ENCODE measurements around the gene CCNH.

The CCNH gene

GRCh38 chr5:87412630-87413342, at the start of gene CCNH:
Gene CCNH (minus strand): TSS chr5:87412930. CDS start chr5:87412794, 136 bp downstream.
- peak; percentile 97 for DNase-seq

GRCh38 chr5:87457706-87458105, 45.0 kb upstream of the CCNH start:
- DNase-seq: no peak

- no peak for DNase-seq
Measured at GRCh38 chr5:87453801-87454200, 41.1 kb upstream of the CCNH start.

- no peak for DNase-seq
Measured at GRCh38 chr5:87452837-87453236, 40.1 kb upstream of the CCNH start.

- no peak for DNase-seq
Measured at GRCh38 chr5:87442419-87442818, 29.7 kb upstream of the CCNH start.

- DNase-seq: no peak
Measured at GRCh38 chr5:87438231-87438630, 25.5 kb upstream of the CCNH start.

- DNase-seq: no peak
Measured at GRCh38 chr5:87437724-87438123, 25.0 kb upstream of the CCNH start.

GRCh38 chr5:87435144-87435694, 22.5 kb upstream of the CCNH start:
- DNase-seq: no peak

- no peak for DNase-seq
Measured at GRCh38 chr5:87434461-87434860, 21.7 kb upstream of the CCNH start.

- DNase-seq: no peak
Measured at GRCh38 chr5:87433945-87434344, 21.2 kb upstream of the CCNH start.

- DNase-seq: no peak
Measured at GRCh38 chr5:87432460-87432859, 19.7 kb upstream of the CCNH start.

GRCh38 chr5:87430863-87431457, 18.2 kb upstream of the CCNH start:
- no peak for DNase-seq

GRCh38 chr5:87423755-87424154, 11.0 kb upstream of the CCNH start:
- no peak for DNase-seq

GRCh38 chr5:87421307-87421706, 8.6 kb upstream of the CCNH start:
- DNase-seq: no peak

- no peak for DNase-seq
Measured at GRCh38 chr5:87418506-87418905, 5.8 kb upstream of the CCNH start.

- DNase-seq: peak; percentile 36
Measured at GRCh38 chr5:87413343-87413645, 564 bp upstream of the CCNH start.

- DNase-seq: no peak
Measured at GRCh38 chr5:87411973-87412629, 629 bp downstream of the CCNH start.

- DNase-seq: no peak
Measured at GRCh38 chr5:87411586-87411972, 1.2 kb downstream of the CCNH start.

- no peak for DNase-seq
Measured at GRCh38 chr5:87410931-87411330, 1.8 kb downstream of the CCNH start.

- DNase-seq: no peak
Measured at GRCh38 chr5:87408204-87408603, 4.5 kb downstream of the CCNH start.

GRCh38 chr5:87405472-87406155, 7.1 kb downstream of the CCNH start:
- DNase-seq: no peak

- DNase-seq: no peak
Measured at GRCh38 chr5:87404359-87404758, 8.4 kb downstream of the CCNH start.

GRCh38 chr5:87403899-87404298, 8.8 kb downstream of the CCNH start:
- DNase-seq: no peak

- no peak for DNase-seq
Measured at GRCh38 chr5:87403409-87403808, 9.3 kb downstream of the CCNH start.

Data from NCI-H345 (cell line).